ENCODE data around the gene PGP. TPM values are rescaled to one million over a fixed set of nuclear protein-coding genes. Genes with fewer than 3 reads are reported as not detected.

The PGP gene
- total RNA-seq, 1 experiment from 2014 or later, result 38.3 TPM

DNA sequence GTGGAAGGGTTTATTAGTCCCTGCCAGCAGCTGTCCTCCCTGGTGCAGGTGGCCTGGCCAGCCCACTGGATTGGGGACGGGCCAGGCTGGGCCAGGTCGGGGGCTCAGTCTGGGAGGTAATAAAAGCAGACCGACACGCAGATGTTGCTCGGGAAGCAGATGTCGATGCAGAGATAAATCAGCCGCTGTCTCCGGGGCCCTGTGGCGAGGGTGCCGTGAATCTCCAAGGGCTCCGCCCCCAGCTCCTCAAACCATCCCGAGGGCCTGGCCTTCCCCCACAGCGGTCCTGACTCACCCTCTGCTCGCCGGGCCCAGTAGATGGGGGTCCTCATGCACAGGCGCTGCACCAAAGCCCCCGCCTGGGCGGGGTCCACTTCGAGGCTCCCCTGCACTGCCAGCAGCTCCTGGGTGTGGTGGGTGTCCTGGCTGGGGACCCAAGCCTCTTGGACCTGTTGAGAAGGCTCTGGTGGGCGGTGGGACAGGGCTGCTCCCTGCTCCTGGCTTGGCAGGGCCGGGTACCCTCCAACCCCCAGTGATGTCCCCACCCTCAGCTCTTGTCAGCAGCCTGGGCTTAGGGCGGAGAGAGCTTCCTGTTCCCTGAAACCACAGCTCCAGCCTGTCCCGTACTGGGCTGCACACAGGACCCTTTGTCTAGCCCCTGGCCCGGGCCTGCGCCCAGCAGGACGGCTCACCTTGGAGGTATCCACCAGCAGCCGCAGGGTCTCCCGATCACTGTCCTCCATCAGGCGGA is 5.2 kb downstream of the PGP start:
- Histone ChIP-seq H2BK120ac (ENCODE audit: low read depth, low read length, poor library complexity, severe bottlenecking) (no peak overlapping the region), H3K4me2 (ENCODE audit: insufficient read depth, insufficient read length, low read length) (no peak overlapping the region), H2AK5ac (ENCODE audit: insufficient read length, low read length) (no peak overlapping the region)

More for the DNA sequence above, 5.2 kb downstream of the PGP start:
- no peak overlapping the region for H3T11ph ChIP-seq (ENCODE audit: low read length)
- no peaks in the 10 kb centered on the region for H3K9me3 ChIP-seq (ENCODE audit: control insufficient read depth, low read depth, low read length)
- H3K79me2 ChIP-seq (ENCODE audit: insufficient read depth, low read length), result peaks cover 6% of the 10 kb centered on the region; the same call in 1 of the 2 replicates
- Mint-ChIP-seq H3K4me1 (peaks cover 18 to 22% of the 10 kb centered on the region in 2 experiments), H3K36me3 (ENCODE audit: insufficient read depth in 1 of 3, low read depth in 3 of 3) (peaks cover 17 to 48% (median 46%) of the 10 kb centered on the region in 3 experiments; a peak in 6 of 7 replicates), H3K9me3 (peaks cover 0 to 2% of the 10 kb centered on the region in 2 experiments; a peak in 1 of 5 replicates), H3K27ac (no peak overlapping the region), H3K27me3 (ENCODE audit: low read depth) (peaks cover 2% of the 10 kb centered on the region), H3K4me3 (no peak overlapping the region)
- H3K4ac ChIP-seq (ENCODE audit: low read depth, low read length), result no peak overlapping the region
- no peak overlapping the region for H3K27ac ChIP-seq (ENCODE audit: insufficient read length, low read depth, low read length)
- TF ChIP-seq, protein P1, sequence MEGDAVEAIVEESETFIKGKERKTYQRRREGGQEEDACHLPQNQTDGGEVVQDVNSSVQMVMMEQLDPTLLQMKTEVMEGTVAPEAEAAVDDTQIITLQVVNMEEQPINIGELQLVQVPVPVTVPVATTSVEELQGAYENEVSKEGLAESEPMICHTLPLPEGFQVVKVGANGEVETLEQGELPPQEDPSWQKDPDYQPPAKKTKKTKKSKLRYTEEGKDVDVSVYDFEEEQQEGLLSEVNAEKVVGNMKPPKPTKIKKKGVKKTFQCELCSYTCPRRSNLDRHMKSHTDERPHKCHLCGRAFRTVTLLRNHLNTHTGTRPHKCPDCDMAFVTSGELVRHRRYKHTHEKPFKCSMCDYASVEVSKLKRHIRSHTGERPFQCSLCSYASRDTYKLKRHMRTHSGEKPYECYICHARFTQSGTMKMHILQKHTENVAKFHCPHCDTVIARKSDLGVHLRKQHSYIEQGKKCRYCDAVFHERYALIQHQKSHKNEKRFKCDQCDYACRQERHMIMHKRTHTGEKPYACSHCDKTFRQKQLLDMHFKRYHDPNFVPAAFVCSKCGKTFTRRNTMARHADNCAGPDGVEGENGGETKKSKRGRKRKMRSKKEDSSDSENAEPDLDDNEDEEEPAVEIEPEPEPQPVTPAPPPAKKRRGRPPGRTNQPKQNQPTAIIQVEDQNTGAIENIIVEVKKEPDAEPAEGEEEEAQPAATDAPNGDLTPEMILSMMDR (conservative IDR thresholded peaks at IDR 0.05), result no peak
- no peak overlapping the region for H4K91ac ChIP-seq (ENCODE audit: insufficient read length, low read depth, low read length)
- no peaks in the 10 kb centered on the region; the same call in 1 of the 2 replicates for H3K4me1 ChIP-seq (ENCODE audit: insufficient read depth, low read length)
- H3K18ac ChIP-seq (ENCODE audit: insufficient read length, low read depth, low read length), result no peak overlapping the region
- H3K79me1 ChIP-seq (ENCODE audit: insufficient read depth, low read depth, low read length, poor library complexity, severe bottlenecking), result peaks cover 6% of the 10 kb centered on the region
- no peaks in the 10 kb centered on the region for H3K27me3 ChIP-seq (ENCODE audit: insufficient read depth, low read length)
- no peak overlapping the region for H3K14ac ChIP-seq (ENCODE audit: insufficient read depth, low read length)
- H4K8ac ChIP-seq (replicated peaks; ENCODE audit: insufficient read length, low read depth, low read length), result no peak overlapping the region
- no peak for DNase-seq
- H4K20me1 ChIP-seq (ENCODE audit: control insufficient read depth, insufficient read depth, insufficient read length), result no peaks in the 10 kb centered on the region
- peaks cover 20% of the 10 kb centered on the region for H3K23me2 ChIP-seq (ENCODE audit: insufficient read length, low read depth, low read length, poor library complexity, severe bottlenecking)
- no peak overlapping the region for H2BK12ac ChIP-seq (ENCODE audit: insufficient read length, low read depth, low read length)
- H3K9ac ChIP-seq (ENCODE audit: extremely low read depth, insufficient read length, low read length), result no peak overlapping the region
- WGBS (ENCODE audit: extremely low coverage, insufficient read length, low lambda C conversion rate), result no CpG with 5 or more reads among the region's 29 CpGs
- no peak overlapping the region for H3K56ac ChIP-seq (ENCODE audit: insufficient read length, low read depth, low read length)
- H2BK15ac ChIP-seq (ENCODE audit: low read depth, low read length), result no peak overlapping the region
- no peak overlapping the region for H4K5ac ChIP-seq (ENCODE audit: insufficient read length, low read depth, low read length)
- no peak overlapping the region for H2BK5ac ChIP-seq (ENCODE audit: insufficient read length, low read length)
- no peak overlapping the region for H2AFZ ChIP-seq (ENCODE audit: low read length)
- no peak overlapping the region for H3K23ac ChIP-seq (ENCODE audit: insufficient read length, low read depth, low read length)
- H2BK20ac ChIP-seq (ENCODE audit: low read depth, low read length, poor library complexity, severe bottlenecking), result no peak overlapping the region

All from H9 (cell line).